ENCODE measurements around the gene TM7SF2. TPM values are rescaled to one million over a fixed set of nuclear protein-coding genes. Genes with fewer than 3 reads are reported as not detected.

Gene TM7SF2
- total and polyA plus RNA-seq, 2 of the 8 experiments (the other 6 are each of a cell fraction or from before 2014, with no cell fraction given), result 40.1 to 96.0 TPM

DNA sequence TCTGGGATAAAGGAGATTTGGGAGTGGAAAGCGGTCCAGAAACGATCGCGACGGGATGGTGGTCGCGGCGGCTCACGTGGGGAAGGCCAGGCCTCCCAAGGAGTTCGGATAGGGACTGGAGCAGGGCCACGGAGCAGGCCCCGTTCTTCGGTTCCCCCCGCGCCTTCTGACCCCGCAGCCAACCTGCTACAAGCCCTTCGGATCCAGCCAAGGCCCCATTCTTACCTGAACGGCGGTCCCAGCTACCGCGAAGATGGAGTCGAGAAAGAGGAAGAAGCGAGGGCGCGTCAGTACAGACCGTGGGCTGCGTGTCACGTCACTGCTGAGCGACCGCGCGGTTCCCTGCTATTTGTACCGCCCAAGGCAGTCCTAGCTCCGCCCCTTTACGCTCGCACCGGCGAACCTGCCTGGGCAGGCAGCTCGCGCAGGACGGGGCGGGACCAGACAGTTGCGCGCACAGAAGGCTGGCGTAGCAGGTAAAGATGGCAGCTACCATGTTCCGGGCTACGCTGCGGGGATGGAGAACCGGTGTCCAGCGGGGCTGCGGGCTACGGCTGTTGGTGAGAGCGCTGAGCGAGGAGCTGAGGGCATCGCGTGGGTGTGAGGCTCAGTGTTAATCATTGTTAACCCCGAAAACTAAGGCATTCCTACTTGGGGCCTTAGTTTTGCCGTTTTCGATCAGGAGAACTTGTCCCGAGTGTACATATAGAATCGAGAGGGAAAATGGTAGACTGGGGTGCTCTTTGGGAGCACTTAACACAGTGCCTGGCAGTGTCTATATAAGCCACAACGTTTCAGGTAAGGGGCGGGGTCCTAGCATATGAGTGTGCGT, 10.4 kb downstream of the TM7SF2 start, which contains the start of the genes FAU and MRPL49 (continued):
- TF ChIP-seq GTF2F1 (IDR thresholded peaks at IDR 0.05; ENCODE audit: borderline replicate concordance, low read depth, low read length) (0 out of 2 replicates have a peak, but pooled peaks have one; percentile 30), CTBP2 (IDR thresholded peaks at IDR 0.05; ENCODE audit: borderline replicate concordance, insufficient read depth, insufficient read length, low read length) (no peak), PHF8 (conservative IDR thresholded peaks at IDR 0.05; ENCODE audit: low read depth, low read length) (peak; percentile 83; the same call in 1 of the 2 replicates), SIN3A (conservative IDR thresholded peaks at IDR 0.05 in 1 of 2, IDR thresholded peaks at IDR 0.05 in 1 of 2; ENCODE audit: low read depth in 1 of 2, low read length in 2 of 2) (peak; percentile 74 to 78; a peak in 1 of 4 replicates), TEAD4 (IDR thresholded peaks at IDR 0.05; ENCODE audit: low read depth, low read length) (peak; percentile 74), ZNF274 (IDR thresholded peaks at IDR 0.05; ENCODE audit: borderline replicate concordance, extremely low read depth, low read length) (no peak), SRF (IDR thresholded peaks at IDR 0.05; ENCODE audit: low read depth, low read length) (peak; percentile 63; the same call in 1 of the 2 replicates), CEBPB (IDR thresholded peaks at IDR 0.05; ENCODE audit: low read depth, low read length) (no peak), FOSL1 (IDR thresholded peaks at IDR 0.05; ENCODE audit: insufficient read depth, low read depth, low read length) (0 out of 2 replicates have a peak, but pooled peaks have one; percentile 31), SIX5 (IDR thresholded peaks at IDR 0.05; ENCODE audit: low read depth, low read length) (no peak), ASH2L (IDR thresholded peaks at IDR 0.05; ENCODE audit: low read length) (peak; percentile 60), KDM5A (IDR thresholded peaks at IDR 0.05; ENCODE audit: low read length) (peak; percentile 89), HDAC2 (IDR thresholded peaks at IDR 0.05; ENCODE audit: borderline replicate concordance in 1 of 2, low read depth in 2 of 2, low read length in 2 of 2) (peak in 1 of 2 experiments; percentile 90; a peak in 1 of 4 replicates), YY1 (IDR thresholded peaks at IDR 0.05; ENCODE audit: low read depth, low read length) (peak; percentile 94), SP4 (IDR thresholded peaks at IDR 0.05; ENCODE audit: low read length) (peak; percentile 76; the same call in 1 of the 2 replicates), BRCA1 (IDR thresholded peaks at IDR 0.05; ENCODE audit: low read depth, low read length) (peak; percentile 32; the same call in 1 of the 2 replicates), CHD1 (IDR thresholded peaks at IDR 0.05; ENCODE audit: low read depth, low read length) (no peak), SIRT6 (IDR thresholded peaks at IDR 0.05; ENCODE audit: low read length) (no peak), JUND (IDR thresholded peaks at IDR 0.05; ENCODE audit: low read length) (peak; percentile 15; the same call in 1 of the 2 replicates), POLR2A (IDR thresholded peaks at IDR 0.05; ENCODE audit: control extremely low read depth in 1 of 2, low read depth in 2 of 2, low read length in 2 of 2) (peak; percentile 97), TAF1 (IDR thresholded peaks at IDR 0.05; ENCODE audit: low read depth, low read length) (peak; percentile 93), POLR2AphosphoS5 (IDR thresholded peaks at IDR 0.05; ENCODE audit: low read depth, low read length) (peak; percentile 97), TBP (IDR thresholded peaks at IDR 0.05; ENCODE audit: low read depth, low read length) (peak; percentile 96)
- TF ChIP-seq, protein P1, sequence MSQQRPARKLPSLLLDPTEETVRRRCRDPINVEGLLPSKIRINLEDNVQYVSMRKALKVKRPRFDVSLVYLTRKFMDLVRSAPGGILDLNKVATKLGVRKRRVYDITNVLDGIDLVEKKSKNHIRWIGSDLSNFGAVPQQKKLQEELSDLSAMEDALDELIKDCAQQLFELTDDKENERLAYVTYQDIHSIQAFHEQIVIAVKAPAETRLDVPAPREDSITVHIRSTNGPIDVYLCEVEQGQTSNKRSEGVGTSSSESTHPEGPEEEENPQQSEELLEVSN (IDR thresholded peaks at IDR 0.05), result no peak; the same call in 1 of the 2 replicates
